ENCODE results near the gene OR51V1.
"Not testable (repeated sequence)": the region's sequence is repeated elsewhere in the genome, so short reads cannot be mapped to it uniquely, and the experiment has no call there.

OR51V1 gene

GRCh38 chr11:5200582-5200981, at the start of gene OR51V1:
TSS of gene OR51V1 (minus strand) at chr11:5200682. CDS start at chr11:5200682, 0 bp downstream.
- TF ChIP-seq ZFX (IDR thresholded peaks at IDR 0.05; ENCODE audit: borderline replicate concordance) = no peak
- TF ChIP-seq CTCF (IDR thresholded peaks at IDR 0.05) = no peak
- no peak within 1 kb of the TSS for H3K27ac ChIP-seq

GRCh38 chr11:5249807-5250396, 49.4 kb upstream of the OR51V1 start, which contains the start of gene HBG1:
TSS of gene HBG1 (minus strand) at chr11:5249857. CDS start at chr11:5249804, 53 bp downstream.
- H3K27ac ChIP-seq = not testable (repeated sequence)

GRCh38 chr11:5248498-5248897, 48.0 kb upstream of the OR51V1 start:
- H3K27ac ChIP-seq = not testable (repeated sequence)

- no peak for TF ChIP-seq ZFX (IDR thresholded peaks at IDR 0.05; ENCODE audit: borderline replicate concordance)
- H3K27ac ChIP-seq = no peak overlapping the region
Measured at GRCh38 chr11:5247472-5248192, 47.1 kb upstream of the OR51V1 start.

GRCh38 chr11:5246772-5247471, 46.4 kb upstream of the OR51V1 start:
- TF ChIP-seq ZFX (IDR thresholded peaks at IDR 0.05; ENCODE audit: borderline replicate concordance) (no peak), CTCF (IDR thresholded peaks at IDR 0.05) (no peak)
- no peak overlapping the region for H3K27ac ChIP-seq

- TF ChIP-seq CTCF (IDR thresholded peaks at IDR 0.05) (no peak), ZFX (IDR thresholded peaks at IDR 0.05; ENCODE audit: borderline replicate concordance) (no peak)
- H3K27ac ChIP-seq = no peak overlapping the region
Measured at GRCh38 chr11:5245155-5245554, 44.7 kb upstream of the OR51V1 start.

- TF ChIP-seq CTCF (IDR thresholded peaks at IDR 0.05) = no peak
- TF ChIP-seq ZFX (IDR thresholded peaks at IDR 0.05; ENCODE audit: borderline replicate concordance) = no peak
- H3K27ac ChIP-seq = no peak overlapping the region
Measured at GRCh38 chr11:5243816-5244180, 43.3 kb upstream of the OR51V1 start.

DNA sequence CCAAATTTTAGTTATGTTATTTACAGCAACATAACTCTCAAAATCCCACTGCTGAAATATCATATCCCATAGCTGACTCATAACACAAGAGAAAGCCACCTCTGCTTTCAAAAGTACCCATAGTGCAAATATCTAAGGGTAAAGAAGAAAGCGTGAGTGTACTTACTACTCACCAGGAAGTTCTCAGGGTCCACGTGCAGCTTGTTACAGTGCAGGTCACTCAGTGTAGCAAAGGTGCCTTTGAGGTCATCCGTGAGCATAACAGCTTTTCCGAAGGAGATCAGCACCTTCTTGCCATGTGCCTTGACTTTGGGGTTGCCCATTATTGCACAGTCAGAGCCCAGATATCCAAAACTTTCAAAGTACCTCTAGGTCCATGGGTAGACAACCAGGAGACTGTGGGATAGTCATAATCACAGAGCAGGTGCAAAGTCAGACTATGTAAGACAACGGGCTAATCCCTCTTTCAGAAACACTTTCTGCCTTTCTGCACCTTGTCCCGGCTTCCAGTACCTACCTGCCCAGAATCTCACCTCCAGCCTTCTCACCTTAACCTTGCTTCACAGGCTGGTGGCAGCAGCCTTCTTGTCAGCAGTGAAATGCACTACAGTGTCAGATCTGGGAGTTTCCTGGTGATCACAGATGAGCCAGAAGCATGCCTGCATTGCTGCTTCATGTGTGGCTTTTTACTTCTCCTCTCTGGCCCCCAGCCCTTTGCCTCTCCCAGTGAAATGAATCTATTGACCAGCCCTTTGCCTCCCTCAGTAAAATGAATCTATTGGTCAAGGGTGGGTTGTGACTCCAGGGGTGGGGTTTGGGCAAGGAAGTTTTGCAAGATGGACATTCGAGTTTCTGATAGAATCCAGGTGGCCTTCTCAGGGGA, 42.7 kb upstream of the OR51V1 start:
- TF ChIP-seq ZFX (IDR thresholded peaks at IDR 0.05; ENCODE audit: borderline replicate concordance) = no peak
- no peak for TF ChIP-seq CTCF (IDR thresholded peaks at IDR 0.05)

More for the DNA sequence above, 42.7 kb upstream of the OR51V1 start:
- H3K27ac ChIP-seq = no peak overlapping the region
